WTC11 (cell line): ENCODE results near the gene SERPINB1. TPM values are rescaled to one million over a fixed set of nuclear protein-coding genes. Genes with fewer than 3 reads are reported as not detected.
A peak's percentile ranks its signal among the peaks of the same experiment; 100 is the strongest.

Experiments
- AR ChIP-seq: fragments of 250-450 bp; sonication (Bioruptor Pico); IDR thresholded peaks from 2 replicates; pipeline ENCODE4 v1.9.0; 2021; ENCODE audit warnings: mild to moderate bottlenecking
- ATF1 ChIP-seq: sonication (generic); formaldehyde crosslinking; IDR thresholded peaks from 2 replicates; pipeline ENCODE4 v1.8.1; 2023; ENCODE audit warnings: mild to moderate bottlenecking, moderate library complexity, missing genetic modification reagents
- ATF6 ChIP-seq: sonication (generic); formaldehyde crosslinking; IDR thresholded peaks from 2 replicates; pipeline ENCODE4 v1.8.1; 2023; ENCODE audit warnings: mild to moderate bottlenecking, missing genetic modification reagents
- E2F1 ChIP-seq: sonication (generic); formaldehyde crosslinking; IDR thresholded peaks from 2 replicates; pipeline ENCODE4 v1.8.0; 2022; ENCODE audit warnings: mild to moderate bottlenecking, missing genetic modification reagents
- E2F4 ChIP-seq: sonication (generic); formaldehyde crosslinking; IDR thresholded peaks from 2 replicates; pipeline ENCODE4 v1.8.1; 2022; ENCODE audit warnings: low read depth, mild to moderate bottlenecking, moderate library complexity, missing genetic modification reagents, borderline replicate concordance
- ELF4 ChIP-seq: sonication (generic); formaldehyde crosslinking; IDR thresholded peaks from 2 replicates; pipeline ENCODE4 v1.8.1; 2022; ENCODE audit warnings: low read depth, mild to moderate bottlenecking, moderate library complexity, missing genetic modification reagents
- GABPB1 ChIP-seq: sonication (generic); formaldehyde crosslinking; IDR thresholded peaks from 2 replicates; pipeline ENCODE4 v1.8.1; 2023; ENCODE audit warnings: mild to moderate bottlenecking, missing genetic modification reagents
- GRHL2 ChIP-seq: fragments of 250-450 bp; sonication (Bioruptor Pico); IDR thresholded peaks from 2 replicates; pipeline ENCODE4 v1.8.0; 2022; ENCODE audit warnings: mild to moderate bottlenecking, moderate library complexity; ENCODE audit not compliant: insufficient replicate concordance, severe bottlenecking
- IRF1 ChIP-seq: sonication (generic); formaldehyde crosslinking; IDR thresholded peaks from 2 replicates; pipeline ENCODE4 v1.8.0; 2023; ENCODE audit warnings: missing genetic modification reagents
- JUN ChIP-seq: sonication (generic); formaldehyde crosslinking; IDR thresholded peaks from 2 replicates; pipeline ENCODE4 v1.8.0; 2023; ENCODE audit warnings: mild to moderate bottlenecking, missing genetic modification reagents
- KAT7 ChIP-seq: sonication (generic); formaldehyde crosslinking; IDR thresholded peaks from 2 replicates; pipeline ENCODE4 v1.8.1; 2023; ENCODE audit warnings: missing genetic modification reagents, mild to moderate bottlenecking, borderline replicate concordance
- NFE2L1 ChIP-seq: sonication (generic); formaldehyde crosslinking; IDR thresholded peaks from 2 replicates; pipeline ENCODE4 v1.8.1; 2023; ENCODE audit warnings: missing genetic modification reagents
- NFYB ChIP-seq: sonication (generic); formaldehyde crosslinking; conservative IDR thresholded peaks from 2 replicates; pipeline ENCODE4 v1.8.0; 2022; ENCODE audit warnings: low read depth, missing genetic modification reagents
- PREB ChIP-seq: sonication (generic); formaldehyde crosslinking; IDR thresholded peaks from 2 replicates; pipeline ENCODE4 v1.8.1; 2022; ENCODE audit warnings: mild to moderate bottlenecking, missing genetic modification reagents, moderate library complexity, borderline replicate concordance
- SMAD3 ChIP-seq: sonication (generic); formaldehyde crosslinking; IDR thresholded peaks from 2 replicates; pipeline ENCODE4 v1.8.0; 2022; ENCODE audit warnings: missing genetic modification reagents, mild to moderate bottlenecking, borderline replicate concordance
- SP1 ChIP-seq: sonication (generic); formaldehyde crosslinking; conservative IDR thresholded peaks from 2 replicates; pipeline ENCODE4 v1.8.1; 2022; ENCODE audit warnings: missing genetic modification reagents
- STAT6 ChIP-seq: sonication (generic); formaldehyde crosslinking; conservative IDR thresholded peaks from 2 replicates; pipeline ENCODE4 v1.8.1; 2023; ENCODE audit warnings: mild to moderate bottlenecking, low read depth, missing genetic modification reagents, moderate library complexity
- ZNF232 ChIP-seq: sonication (generic); formaldehyde crosslinking; IDR thresholded peaks from 2 replicates; pipeline ENCODE4 v1.8.0; 2022; ENCODE audit warnings: mild to moderate bottlenecking, missing genetic modification reagents
- ZNF281 ChIP-seq: sonication (generic); formaldehyde crosslinking; IDR thresholded peaks from 2 replicates; pipeline ENCODE4 v1.8.0; 2023; ENCODE audit warnings: mild to moderate bottlenecking, missing genetic modification reagents
- ZNF396 ChIP-seq: fragments of 250-450 bp; sonication (Bioruptor Pico); IDR thresholded peaks from 2 replicates; pipeline ENCODE4 v1.8.0; 2021; ENCODE audit warnings: mild to moderate bottlenecking, moderate library complexity, borderline replicate concordance
- ZNF671 ChIP-seq: fragments of 250-450 bp; sonication (Bioruptor Pico); IDR thresholded peaks from 2 replicates; pipeline ENCODE4 v1.8.0; 2021; ENCODE audit warnings: mild to moderate bottlenecking
- total RNA-seq: library from RNA; stranded (reverse); gene quantifications from 3 replicates; pipeline ENCODE4 v1.2.3, GENCODE V29; 2021

Gene SERPINB1
- total RNA-seq, 1 experiment from 2014 or later = 14.8 TPM

DNA sequence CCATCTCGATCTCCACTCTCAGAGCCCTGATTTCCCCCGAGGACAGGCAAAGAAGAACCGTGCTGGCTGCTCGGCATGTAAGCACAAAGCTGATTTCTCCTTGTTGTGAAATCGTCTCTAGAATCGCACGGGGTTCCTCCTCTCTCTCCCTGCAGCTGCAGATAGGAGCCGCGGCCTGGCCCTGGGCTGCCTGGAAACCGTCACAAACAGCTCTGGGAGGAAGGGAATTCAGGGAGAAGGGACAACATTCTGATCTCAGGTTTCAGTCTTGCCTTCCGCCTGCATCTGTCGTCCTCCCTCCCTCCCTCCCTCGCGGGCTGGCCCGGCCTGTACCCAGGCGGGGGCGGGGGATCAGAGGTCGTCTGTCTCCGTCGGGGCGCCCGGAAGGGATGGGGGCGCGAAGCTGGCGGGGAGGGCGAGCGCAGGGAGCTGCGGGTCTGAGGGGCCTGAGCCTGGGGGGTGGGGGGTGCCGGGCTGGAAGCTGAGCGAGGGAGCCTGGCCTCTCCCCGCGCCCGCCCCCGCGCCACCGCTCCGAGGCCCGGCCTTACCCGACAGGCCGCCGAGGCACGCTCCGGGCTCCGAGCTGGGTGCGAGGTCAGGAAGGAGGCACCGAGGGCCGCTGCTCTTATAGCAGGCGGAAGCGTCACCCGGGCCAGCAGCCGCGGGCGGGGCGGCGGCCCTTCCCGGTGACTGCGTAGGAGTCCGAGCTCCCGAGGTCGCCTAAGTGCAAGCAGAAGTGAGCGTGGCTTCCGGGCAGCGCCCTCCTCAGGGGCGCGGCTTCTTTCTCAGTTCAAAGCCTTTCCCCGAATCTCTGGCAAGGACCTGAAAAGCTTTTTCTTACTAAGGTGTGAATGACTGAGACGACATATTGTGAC, at the start of gene SERPINB1 (continued):
- TF ChIP-seq NFE2L1 = peak; percentile 76; the same call in 1 of the 2 replicates
- peak; percentile 58; the same call in 1 of the 2 replicates for TF ChIP-seq SP1
- no peak for TF ChIP-seq JUN
- TF ChIP-seq KAT7 (CRISPR knock-in tag) = 0 out of 2 replicates have a peak, but pooled peaks have one; percentile 39
- no peak for TF ChIP-seq GRHL2 (CRISPR knock-in tag)
- 0 out of 2 replicates have a peak, but pooled peaks have one; percentile 65 for TF ChIP-seq E2F1 (CRISPR knock-in tag)
- TF ChIP-seq ZNF232 (CRISPR knock-in tag) = no peak
- TF ChIP-seq ELF4 (CRISPR knock-in tag) = 0 out of 2 replicates have a peak, but pooled peaks have one; percentile 73
- TF ChIP-seq ATF6 (CRISPR knock-in tag) = no peak
- no peak for TF ChIP-seq AR
- TF ChIP-seq IRF1 = no peak
- no peak for TF ChIP-seq E2F4 (CRISPR knock-in tag)
- no peak for TF ChIP-seq ZNF396 (CRISPR knock-in tag)
- TF ChIP-seq ZNF281 (CRISPR knock-in tag) = 0 out of 2 replicates have a peak, but pooled peaks have one; percentile 85
- TF ChIP-seq ZNF671 = no peak
- no peak; the same call in 1 of the 2 replicates for TF ChIP-seq SMAD3 (CRISPR knock-in tag)
- TF ChIP-seq NFYB (CRISPR knock-in tag) = no peak
- TF ChIP-seq ATF1 = no peak
- no peak for TF ChIP-seq PREB (CRISPR knock-in tag)
- no peak for TF ChIP-seq STAT6 (CRISPR knock-in tag)
- TF ChIP-seq GABPB1 (CRISPR knock-in tag) = peak; percentile 48
